Stimulated activated CD4-positive, alpha-beta T cell treated with anti-CD3 and anti-CD28 coated beads, TNF-alpha, amount 100 ng/mL, for 24 hours (primary cell): ENCODE measurements around the gene LMX1A.

Experiments
- DNase-seq, 3 experiments: peaks; one replicate each; pipeline ENCODE4 v3.0.0-alpha.2; 2020; ENCODE audit warnings: low read depth in 3 of 3

The LMX1A gene

DNA sequence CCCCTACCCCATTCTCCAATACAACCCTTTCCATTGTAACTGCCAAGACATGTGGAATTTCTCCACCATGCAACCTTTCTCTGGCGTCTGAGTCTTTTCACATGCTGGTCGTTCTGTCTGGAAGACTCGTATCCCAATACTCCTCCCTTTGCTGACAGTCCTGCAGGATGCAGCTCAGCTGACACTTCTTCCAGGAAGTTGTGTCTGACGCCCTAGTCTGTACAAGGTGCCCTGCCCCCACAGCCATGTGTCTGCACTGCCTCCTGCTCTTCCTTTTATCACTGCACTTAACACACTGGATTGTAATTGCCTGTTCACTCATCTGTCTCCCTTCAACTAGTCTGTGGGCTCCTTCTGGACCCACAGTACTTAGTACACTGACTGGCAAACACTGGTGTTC is 188.0 kb downstream of the LMX1A start:
- DNase-seq: no peak

DNA sequence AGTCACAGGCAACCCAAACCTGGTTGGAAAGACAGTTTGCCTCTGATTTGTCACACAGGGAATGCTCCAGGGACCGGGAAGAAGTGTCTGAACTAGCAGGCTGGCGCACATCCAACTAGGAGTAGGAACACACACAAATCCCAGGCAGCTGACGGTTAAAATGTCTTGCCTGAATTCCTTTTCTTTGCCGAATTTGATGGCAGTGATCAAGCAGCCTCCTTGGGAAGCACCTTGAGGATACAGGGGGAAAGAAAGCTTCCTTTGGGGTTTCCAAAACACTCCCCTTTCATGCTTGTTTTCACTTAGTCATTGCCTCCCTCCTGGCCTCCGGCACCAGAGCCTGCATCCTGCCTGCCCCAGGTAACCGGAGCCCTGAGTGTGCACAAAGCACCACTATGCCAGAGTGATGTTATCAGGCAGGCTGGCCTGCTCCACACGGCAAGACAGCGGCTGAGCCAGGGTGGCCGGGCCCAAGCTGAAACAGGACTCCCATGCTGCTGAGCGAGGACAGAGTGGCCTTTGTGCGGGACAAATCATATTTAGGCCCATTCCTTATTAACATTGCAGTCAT is 193.8 kb downstream of the LMX1A start:
- no peak for DNase-seq

GRCh38 chr1:165161130-165161529 is 195.4 kb downstream of the LMX1A start:
- no peak for DNase-seq

DNA sequence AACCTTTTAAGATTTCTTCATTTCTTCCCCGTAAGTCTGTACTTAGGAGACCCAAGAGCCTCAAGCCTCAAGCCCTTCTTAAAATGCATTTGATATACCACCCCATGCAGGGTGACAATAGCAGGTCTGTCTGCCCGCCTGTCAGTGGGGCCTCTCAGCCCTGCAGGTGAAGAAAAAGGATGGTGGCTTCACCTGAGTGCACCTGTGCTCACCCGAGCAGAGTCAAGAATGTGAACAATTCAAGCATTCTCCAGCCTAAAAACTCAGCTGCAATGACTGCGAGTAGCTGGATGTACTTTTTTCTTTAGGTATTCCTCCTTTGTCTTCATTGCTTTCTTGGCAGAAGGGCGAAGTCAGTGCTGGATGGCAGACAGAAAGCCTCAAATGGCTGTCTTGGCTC is 203.3 kb downstream of the LMX1A start:
- DNase-seq: no peak

- DNase-seq: no peak
Measured at GRCh38 chr1:165152727-165153126, 203.8 kb downstream of the LMX1A start.

DNA sequence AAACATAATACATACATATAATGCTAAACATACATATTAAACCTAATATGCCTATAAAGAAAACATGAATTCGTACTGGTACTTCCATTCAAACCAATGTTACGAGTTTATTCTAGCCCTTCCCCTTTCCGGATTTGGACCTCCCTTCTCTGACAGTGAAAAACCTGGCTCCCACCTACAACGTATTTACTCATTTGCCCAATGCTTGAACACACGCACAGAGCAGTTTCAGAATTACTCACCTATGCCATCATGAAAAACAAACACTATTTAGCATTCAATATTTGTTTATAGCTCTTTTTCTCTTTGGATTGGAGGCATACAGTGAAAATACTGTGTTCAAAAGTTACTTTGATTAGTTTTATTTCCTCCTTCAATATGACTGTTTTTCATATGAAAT is 204.4 kb downstream of the LMX1A start:
- DNase-seq: no peak
